Kidney epithelial cell (primary cell): ENCODE measurements around the gene KCNQ2. TPM values are rescaled to one million over a fixed set of nuclear protein-coding genes. Genes with fewer than 3 reads are reported as not detected.

ENCODE experiments used
- DNase-seq: peaks from one replicate; pipeline ENCODE4 v3.0.0-alpha.2; 2010; ENCODE audit warnings: low read depth
- H3K27me3 ChIP-seq: 2 replicates; pipeline ENCODE4 v1.6.0; 2011; ENCODE audit warnings: low read length; ENCODE audit not compliant: control insufficient read depth, insufficient read depth
- H3K36me3 ChIP-seq: 2 replicates; pipeline ENCODE4 v1.5.1; 2011; ENCODE audit warnings: low read length; ENCODE audit not compliant: control insufficient read depth, insufficient read depth
- H3K4me3 ChIP-seq: 2 replicates; pipeline ENCODE4 v1.5.1; 2011; ENCODE audit warnings: low read depth, mild to moderate bottlenecking, control low read depth, low read length
- total RNA-seq: library from RNA; depleted of rRNA; stranded (reverse); fragments of >200 nt; gene quantifications from 2 replicates; pipeline ENCODE4 v1.2.3, GENCODE V29; 2015
- TF ChIP-seq, protein P1 (sequence below): IDR thresholded peaks from 2 replicates; pipeline ENCODE4 v1.5.1; 2011; ENCODE audit warnings: mild to moderate bottlenecking, moderate library complexity, low read length, control low read depth, inconsistent platforms; ENCODE audit not compliant: insufficient read depth, poor library complexity, severe bottlenecking

KCNQ2 gene
- total RNA-seq, 1 donor from 2014 or later, result 0.04 TPM

DNA sequence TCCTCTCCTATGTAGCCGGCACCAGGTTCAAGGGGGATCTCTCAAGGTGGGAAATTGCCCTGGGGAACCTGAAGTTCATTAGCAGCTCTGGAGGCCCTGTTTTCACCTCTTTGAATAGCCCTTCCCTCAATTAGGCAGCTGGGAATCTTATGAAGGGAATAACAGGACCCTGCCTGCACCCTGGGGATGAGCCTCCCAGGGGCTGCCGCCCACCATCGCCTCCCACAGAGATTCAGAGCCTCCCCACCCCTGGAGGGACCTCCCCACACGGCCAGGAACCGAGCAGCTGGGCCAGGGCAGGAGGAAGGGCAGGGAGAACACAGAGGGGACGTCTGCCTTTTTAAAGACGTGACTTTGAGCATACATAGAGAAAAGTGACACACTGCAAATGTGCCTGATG is 31.1 kb upstream of the KCNQ2 start:
- TF ChIP-seq, protein P1, sequence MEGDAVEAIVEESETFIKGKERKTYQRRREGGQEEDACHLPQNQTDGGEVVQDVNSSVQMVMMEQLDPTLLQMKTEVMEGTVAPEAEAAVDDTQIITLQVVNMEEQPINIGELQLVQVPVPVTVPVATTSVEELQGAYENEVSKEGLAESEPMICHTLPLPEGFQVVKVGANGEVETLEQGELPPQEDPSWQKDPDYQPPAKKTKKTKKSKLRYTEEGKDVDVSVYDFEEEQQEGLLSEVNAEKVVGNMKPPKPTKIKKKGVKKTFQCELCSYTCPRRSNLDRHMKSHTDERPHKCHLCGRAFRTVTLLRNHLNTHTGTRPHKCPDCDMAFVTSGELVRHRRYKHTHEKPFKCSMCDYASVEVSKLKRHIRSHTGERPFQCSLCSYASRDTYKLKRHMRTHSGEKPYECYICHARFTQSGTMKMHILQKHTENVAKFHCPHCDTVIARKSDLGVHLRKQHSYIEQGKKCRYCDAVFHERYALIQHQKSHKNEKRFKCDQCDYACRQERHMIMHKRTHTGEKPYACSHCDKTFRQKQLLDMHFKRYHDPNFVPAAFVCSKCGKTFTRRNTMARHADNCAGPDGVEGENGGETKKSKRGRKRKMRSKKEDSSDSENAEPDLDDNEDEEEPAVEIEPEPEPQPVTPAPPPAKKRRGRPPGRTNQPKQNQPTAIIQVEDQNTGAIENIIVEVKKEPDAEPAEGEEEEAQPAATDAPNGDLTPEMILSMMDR, result no peak
- DNase-seq, result no peak
- Histone ChIP-seq H3K36me3 (no peaks in the 10 kb centered on the region), H3K27me3 (peaks cover 40% of the 10 kb centered on the region), H3K4me3 (no peak overlapping the region)

DNA sequence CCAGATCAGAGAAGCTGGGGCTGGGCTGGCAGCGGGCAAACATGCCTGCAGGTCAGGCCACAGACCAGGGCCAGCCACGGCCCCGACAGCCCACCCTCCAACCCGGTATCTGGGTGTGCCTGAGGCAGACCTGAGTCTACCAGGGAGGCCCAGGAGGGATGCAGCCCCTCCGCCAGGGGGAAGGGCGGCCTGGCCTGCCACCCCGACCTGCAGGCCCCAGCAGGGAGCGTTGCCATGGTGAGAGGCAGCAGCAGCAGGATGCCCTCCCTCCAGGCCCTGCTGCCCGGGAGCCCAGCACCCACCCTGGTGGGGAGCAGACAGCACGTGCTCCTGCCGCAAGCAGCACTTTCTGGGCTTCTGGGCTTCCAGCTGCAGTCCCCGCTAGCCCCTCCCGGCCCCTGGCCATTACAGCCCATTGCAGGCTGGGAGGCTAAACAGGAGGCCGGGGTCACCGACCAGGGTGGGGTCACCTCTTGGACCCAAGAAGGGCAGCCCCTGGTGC is 30.3 kb upstream of the KCNQ2 start:
- Histone ChIP-seq H3K36me3 (no peaks in the 10 kb centered on the region), H3K4me3 (no peak overlapping the region), H3K27me3 (peaks cover 48% of the 10 kb centered on the region)
- TF ChIP-seq, protein P1, result no peak
- no peak for DNase-seq

DNA sequence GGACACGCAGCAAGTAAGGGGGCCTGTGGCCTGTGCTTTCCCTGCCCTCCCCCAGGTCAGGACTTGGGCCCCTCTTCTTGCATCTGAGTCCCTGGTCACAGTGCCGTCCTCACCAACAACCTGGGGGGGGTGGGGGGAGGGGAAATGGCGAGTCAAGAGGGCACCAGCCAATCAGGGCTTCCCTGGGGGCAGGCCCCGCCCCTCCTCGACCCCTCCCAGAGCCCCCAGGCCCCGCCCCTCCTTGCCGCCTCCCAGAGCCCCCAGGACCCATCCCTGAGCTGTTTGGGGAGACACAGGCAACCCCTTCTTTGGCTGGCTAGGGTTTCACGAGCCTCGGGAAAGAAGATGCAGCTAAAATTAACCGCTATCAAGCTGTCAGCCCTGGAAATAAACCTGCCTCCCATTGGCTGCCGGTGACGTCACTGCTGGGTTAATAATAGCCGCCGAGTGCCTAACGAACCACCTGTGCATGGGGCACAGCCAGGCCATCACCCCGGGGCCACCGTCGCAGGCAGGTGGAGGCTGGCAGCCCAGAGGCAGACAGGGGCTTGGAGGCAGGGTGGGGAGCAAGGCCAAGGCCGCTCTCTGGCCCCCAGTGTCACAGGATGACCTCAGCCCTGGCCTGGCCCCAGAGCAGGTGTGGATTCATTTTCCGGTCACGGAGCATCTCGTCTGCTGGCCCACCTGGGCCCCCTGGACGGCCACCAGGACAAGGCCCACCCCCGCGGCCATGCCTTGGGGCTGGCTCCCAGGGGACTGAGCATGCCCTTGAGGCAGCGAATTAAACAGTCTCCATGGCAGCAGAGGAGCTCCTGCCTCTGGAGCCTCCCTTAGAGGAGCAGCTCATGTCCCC is 29.6 kb upstream of the KCNQ2 start:
- TF ChIP-seq, protein P1, result no peak
- Histone ChIP-seq H3K36me3 (no peaks in the 10 kb centered on the region), H3K27me3 (peaks cover 49% of the 10 kb centered on the region), H3K4me3 (no peak overlapping the region)
- no peak for DNase-seq

DNA sequence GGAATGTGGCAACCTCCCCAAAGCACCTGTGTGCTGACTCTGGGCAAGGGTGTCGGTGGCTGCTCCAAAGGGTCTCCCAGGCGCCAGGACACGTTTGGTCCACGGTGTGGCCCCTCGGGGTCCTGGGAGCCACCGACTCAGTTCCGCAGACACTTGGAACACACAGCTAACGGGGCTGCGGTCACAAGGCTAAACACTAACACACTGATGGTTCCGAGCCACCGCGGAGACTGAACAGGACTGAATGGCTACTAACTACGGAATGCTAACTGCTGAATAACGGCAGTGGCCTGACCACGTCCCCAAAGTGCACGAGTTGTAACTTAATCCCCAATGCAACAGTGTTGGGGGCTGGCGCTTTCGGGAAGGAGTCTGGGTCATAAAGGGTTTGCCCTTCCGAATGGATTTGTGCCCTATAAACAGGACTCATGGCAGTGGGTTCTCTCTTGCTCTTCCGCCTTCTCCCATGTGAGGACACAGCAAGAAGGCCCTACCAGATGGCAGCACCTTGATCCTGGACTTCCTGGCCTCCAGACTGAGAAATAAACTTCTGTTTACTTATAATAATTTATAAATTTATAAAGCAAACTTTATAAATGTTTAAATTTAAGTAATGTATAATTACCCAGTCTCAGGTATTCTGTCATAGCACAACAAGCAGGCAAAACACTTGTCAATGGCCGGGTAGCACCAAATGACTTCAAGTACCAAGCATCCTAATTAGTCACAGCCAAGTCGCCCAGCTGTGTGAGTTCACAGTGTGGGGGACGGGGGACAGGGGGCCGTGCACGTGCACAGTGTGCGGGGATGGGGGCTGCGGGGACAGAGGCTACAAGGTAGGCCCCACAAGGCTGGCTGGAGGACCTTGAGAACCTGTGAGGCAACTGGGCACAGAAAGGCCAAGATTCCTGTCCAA is 28.7 kb upstream of the KCNQ2 start:
- H3K4me3 ChIP-seq, result no peak overlapping the region
- H3K36me3 ChIP-seq, result no peaks in the 10 kb centered on the region
- TF ChIP-seq, protein P1, result no peak
- peaks cover 54% of the 10 kb centered on the region for H3K27me3 ChIP-seq
- no peak for DNase-seq

DNA sequence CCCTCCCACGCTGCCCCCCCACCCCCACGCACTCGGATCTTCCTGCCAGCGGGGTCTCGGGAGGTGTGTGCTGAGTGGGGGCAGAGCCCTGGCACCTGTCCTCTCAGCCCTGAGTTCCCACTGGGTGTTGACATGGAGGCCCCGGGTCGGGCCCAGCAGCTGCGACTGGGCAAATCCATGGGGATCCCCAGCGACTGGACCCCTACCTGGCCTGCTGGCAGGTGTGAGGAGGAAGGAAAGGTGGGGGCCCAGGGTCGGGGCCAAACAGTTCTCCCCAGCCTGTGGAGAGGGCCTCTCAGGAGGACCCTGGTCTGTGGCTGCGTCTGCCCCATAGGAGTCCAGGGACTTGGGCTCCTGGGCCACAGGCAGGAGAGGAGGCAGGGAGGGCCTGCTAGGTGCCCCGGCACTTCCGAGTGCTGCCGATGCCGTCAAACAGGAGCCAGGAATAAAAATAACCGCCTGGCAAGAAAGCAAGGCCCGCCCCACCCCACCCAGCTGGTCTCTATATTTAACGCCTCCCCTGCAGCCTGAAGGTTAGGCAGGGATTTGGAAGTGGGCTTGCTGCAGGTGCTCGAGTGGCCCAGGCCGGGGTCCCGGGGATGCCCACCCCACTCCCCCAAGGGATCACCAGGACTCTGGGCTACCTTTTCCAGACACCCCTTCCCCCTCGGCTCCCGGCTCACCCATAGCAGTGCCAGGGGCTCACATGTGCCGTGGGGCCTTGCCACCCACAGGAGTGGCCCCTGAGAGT is 27.9 kb upstream of the KCNQ2 start:
- Histone ChIP-seq H3K4me3 (no peak overlapping the region), H3K36me3 (no peaks in the 10 kb centered on the region), H3K27me3 (peaks cover 51% of the 10 kb centered on the region)
- TF ChIP-seq, protein P1, result no peak
- DNase-seq, result no peak
